Sigmoid colon (tissue), 7 donors: ENCODE data around the gene DSE. TPM values are rescaled to one million over a fixed set of nuclear protein-coding genes. Genes with fewer than 3 reads are reported as not detected.

Experiments
- DNase-seq: peaks from one replicate; pipeline ENCODE4 v3.0.0-alpha.2; 2019
- H3K27ac ChIP-seq, 4 donors: fragments of 200-600 bp; sonication (generic); one replicate each; pipeline ENCODE4 v1.5.1; 2016 to 2019; ENCODE audit warnings: mild to moderate bottlenecking in 1 of 4
- H3K27me3 ChIP-seq, 3 donors: fragments of 200-600 bp; sonication (generic); one replicate each; pipeline ENCODE4 v1.5.1; 2019; ENCODE audit warnings: mild to moderate bottlenecking in 1 of 3
- H3K36me3 ChIP-seq, 4 donors: fragments of 200-600 bp; sonication (generic); one replicate each; pipeline ENCODE4 v1.5.1; 2016 to 2019
- H3K4me1 ChIP-seq, 4 donors: fragments of 200-600 bp; sonication (generic); one replicate each; pipeline ENCODE4 v1.5.1; 2017 to 2019
- H3K4me3 ChIP-seq, 4 donors: fragments of 200-600 bp; sonication (generic); one replicate each; pipeline ENCODE4 v1.5.1; 2017 to 2019; ENCODE audit warnings: mild to moderate bottlenecking in 2 of 4, moderate library complexity in 1 of 4
- H3K9me3 ChIP-seq, 4 donors: fragments of 200-600 bp in 3 of 4; sonication (generic) in 3 of 4; one replicate each; pipeline versions ENCODE4 v1.5.1 to v1.6.1; 2013 to 2019
- EP300 ChIP-seq, 4 donors: sonication (generic); formaldehyde crosslinking; IDR thresholded peaks; one replicate each; pipeline ENCODE4 v1.6.1; 2017; ENCODE audit warnings: antibody characterized with exemption in 4 of 4
- POLR2A ChIP-seq, 2 donors: fragments of 450-650 bp; IDR thresholded peaks; one replicate each; pipeline ENCODE4 v1.6.1; 2016; ENCODE audit warnings: antibody characterized with exemption in 2 of 2, mild to moderate bottlenecking in 2 of 2, moderate library complexity in 2 of 2
- POLR2AphosphoS5 ChIP-seq, 4 donors: sonication (generic); formaldehyde crosslinking; IDR thresholded peaks; one replicate each; pipeline ENCODE4 v1.6.1; 2017; ENCODE audit warnings: antibody characterized with exemption in 4 of 4
- WGBS, 2 donors: extraction: QIAGEN DNeasy Blood & Tissue Kit; methylation state at CpG; one replicate each; pipeline ENCODE4 v1.1.7; 2013; 5-methylcytosine and 5-hydroxymethylcytosine counted together
- intact Hi-C: fragments of 100-400 bp; cut with DNase I; formaldehyde crosslinking; loops from one replicate; pipeline ENCODE4 v1.15.1; 2023
- polyA plus RNA-seq, 3 donors: library from polyadenylated mRNA; stranded (reverse); fragments of 200-250 nt; gene quantifications; one replicate each; pipeline ENCODE4 v1.2.3, GENCODE V29; 2013
- total RNA-seq, 4 donors: library from RNA; depleted of rRNA; stranded (reverse); fragments of >200 nt; gene quantifications; one replicate each; pipeline ENCODE4 v1.1.0, GENCODE V29; 2016
- TF ChIP-seq, protein P1 (sequence below), 4 experiments: fragments of 450-650 bp in 3 of 4; fragments of 200-600 bp in 1 of 4; IDR thresholded peaks; one replicate each; pipeline ENCODE4 v1.5.1; 2016 to 2019; ENCODE audit warnings: antibody characterized with exemption in 4 of 4, mild to moderate bottlenecking in 3 of 4, moderate library complexity in 2 of 4
- donor health status: healthy with polysubstance abuse.
- donor health status: Bipolar disorder and iron deficiency.
- donor health status: healthy.

DSE gene
- total and polyA plus RNA-seq, 7 donors: 2.5 to 29.5 (median 17.9) TPM

DNA sequence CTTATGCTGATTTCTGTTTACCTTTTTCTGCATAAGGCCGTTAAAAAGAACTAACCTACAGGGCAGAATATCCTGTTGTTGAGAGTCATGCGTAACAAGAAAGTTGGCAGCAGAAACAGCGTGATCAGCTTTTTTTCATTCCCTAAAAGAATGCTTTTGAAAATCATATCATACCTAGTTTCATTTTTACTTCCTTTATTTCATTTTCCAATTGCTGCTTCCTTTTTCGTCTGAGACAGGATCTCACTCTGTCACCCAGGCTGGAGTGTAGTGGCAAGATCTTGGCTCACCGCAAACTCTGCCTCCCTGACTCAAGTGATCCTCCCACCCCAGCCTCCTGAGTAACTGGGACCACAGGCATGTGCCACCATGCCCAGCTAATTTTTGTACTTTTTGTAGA, 94.5 kb downstream of the DSE start:
- TF ChIP-seq, protein P1, sequence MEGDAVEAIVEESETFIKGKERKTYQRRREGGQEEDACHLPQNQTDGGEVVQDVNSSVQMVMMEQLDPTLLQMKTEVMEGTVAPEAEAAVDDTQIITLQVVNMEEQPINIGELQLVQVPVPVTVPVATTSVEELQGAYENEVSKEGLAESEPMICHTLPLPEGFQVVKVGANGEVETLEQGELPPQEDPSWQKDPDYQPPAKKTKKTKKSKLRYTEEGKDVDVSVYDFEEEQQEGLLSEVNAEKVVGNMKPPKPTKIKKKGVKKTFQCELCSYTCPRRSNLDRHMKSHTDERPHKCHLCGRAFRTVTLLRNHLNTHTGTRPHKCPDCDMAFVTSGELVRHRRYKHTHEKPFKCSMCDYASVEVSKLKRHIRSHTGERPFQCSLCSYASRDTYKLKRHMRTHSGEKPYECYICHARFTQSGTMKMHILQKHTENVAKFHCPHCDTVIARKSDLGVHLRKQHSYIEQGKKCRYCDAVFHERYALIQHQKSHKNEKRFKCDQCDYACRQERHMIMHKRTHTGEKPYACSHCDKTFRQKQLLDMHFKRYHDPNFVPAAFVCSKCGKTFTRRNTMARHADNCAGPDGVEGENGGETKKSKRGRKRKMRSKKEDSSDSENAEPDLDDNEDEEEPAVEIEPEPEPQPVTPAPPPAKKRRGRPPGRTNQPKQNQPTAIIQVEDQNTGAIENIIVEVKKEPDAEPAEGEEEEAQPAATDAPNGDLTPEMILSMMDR (IDR thresholded peaks at IDR 0.05): no peak
- TF ChIP-seq EP300 (IDR thresholded peaks at IDR 0.05): no peak
- no peak for TF ChIP-seq POLR2AphosphoS5 (IDR thresholded peaks at IDR 0.05)
- TF ChIP-seq POLR2A (IDR thresholded peaks at IDR 0.05): no peak
- 42 to 45% methylated on average over 5 of the region's 5 CpGs for WGBS, 2 donors
- H3K9me3 ChIP-seq: no peaks in the 10 kb centered on the region
- intact Hi-C loops: no loop called here
- H3K27ac ChIP-seq: no peak overlapping the region
- DNase-seq: no peak
- no peaks in the 10 kb centered on the region for H3K36me3 ChIP-seq
- H3K4me1 ChIP-seq: peaks cover 0 to 11% (median 3%) of the 10 kb centered on the region in 4 donors
- H3K27me3 ChIP-seq: peaks cover 0 to 19% (median 0%) of the 10 kb centered on the region in 3 donors
- no peak overlapping the region for H3K4me3 ChIP-seq

DNA sequence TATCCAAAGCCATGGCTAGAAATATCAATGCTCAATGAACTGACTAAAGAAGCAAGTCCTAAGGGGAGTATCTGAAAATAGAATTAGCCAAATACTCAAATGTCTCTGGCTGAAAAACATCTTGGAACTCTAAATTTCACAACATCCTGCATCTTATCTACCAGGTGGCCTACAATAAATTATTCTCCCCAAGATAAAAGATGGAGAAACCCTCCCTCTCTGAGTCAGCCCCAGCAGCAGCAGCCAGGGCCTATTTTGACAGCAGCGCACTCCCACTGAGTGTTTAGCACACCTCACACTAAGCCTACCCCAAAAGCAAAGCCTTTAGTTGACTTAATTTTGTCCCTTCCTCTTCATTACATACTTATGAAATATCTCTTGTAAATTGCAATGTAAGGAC, 96.3 kb downstream of the DSE start:
- WGBS, 2 donors: 94 to 99% methylated on average over 1 of the region's 1 CpG
- H3K9me3 ChIP-seq: no peaks in the 10 kb centered on the region
- peaks cover 0 to 14% (median 0%) of the 10 kb centered on the region in 3 donors for H3K27me3 ChIP-seq
- peaks cover 0 to 5% (median 1%) of the 10 kb centered on the region in 4 donors for H3K4me1 ChIP-seq
- TF ChIP-seq POLR2AphosphoS5 (IDR thresholded peaks at IDR 0.05): no peak
- TF ChIP-seq, protein P1 (IDR thresholded peaks at IDR 0.05): no peak
- no peak for TF ChIP-seq POLR2A (IDR thresholded peaks at IDR 0.05)
- TF ChIP-seq EP300 (IDR thresholded peaks at IDR 0.05): no peak
- intact Hi-C loops: no loop called here
- H3K27ac ChIP-seq: no peak overlapping the region
- no peak for DNase-seq
- no peak overlapping the region for H3K4me3 ChIP-seq
- no peaks in the 10 kb centered on the region for H3K36me3 ChIP-seq

DNA sequence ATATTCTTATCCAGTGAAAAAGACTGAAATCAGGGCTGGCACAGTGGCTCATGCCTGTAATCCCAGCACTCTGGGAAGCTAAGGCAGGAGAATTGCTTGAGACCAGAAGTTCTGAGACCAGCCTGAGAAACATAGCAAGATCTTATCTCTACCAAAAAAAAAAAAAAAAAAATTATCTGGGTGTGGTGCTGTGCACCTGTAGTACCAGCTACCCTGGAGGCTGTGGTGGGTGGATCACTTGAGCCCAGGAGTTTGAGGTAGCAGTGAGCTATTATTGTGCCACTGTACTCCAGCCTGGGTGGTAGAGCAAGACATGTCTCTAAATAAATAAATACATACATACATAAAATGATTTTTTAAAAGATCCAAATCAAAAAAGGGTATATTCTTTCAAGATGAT, 96.8 kb downstream of the DSE start:
- H3K4me3 ChIP-seq: no peak overlapping the region
- intact Hi-C loops: no loop called here
- TF ChIP-seq EP300 (IDR thresholded peaks at IDR 0.05) (no peak), POLR2A (IDR thresholded peaks at IDR 0.05) (no peak), POLR2AphosphoS5 (IDR thresholded peaks at IDR 0.05) (no peak)
- TF ChIP-seq, protein P1 (IDR thresholded peaks at IDR 0.05): no peak

DNA sequence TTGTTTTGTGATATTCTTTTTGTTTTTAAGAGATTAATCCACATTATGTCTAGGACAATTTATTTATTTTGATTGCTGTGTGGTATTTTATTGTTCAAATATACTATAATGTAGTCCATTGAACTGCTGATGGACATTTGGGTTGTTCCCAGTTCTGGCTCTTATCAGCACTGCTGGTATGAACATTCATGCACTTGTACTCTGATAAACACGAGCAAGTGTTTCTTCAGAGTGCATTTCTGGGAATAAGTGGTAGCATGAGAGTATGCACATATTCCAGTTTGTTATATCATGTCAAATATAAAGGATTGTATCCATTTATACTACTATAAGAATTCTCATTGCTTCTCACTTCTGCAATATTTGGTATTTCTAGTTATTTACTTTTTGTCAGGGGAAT, 97.5 kb downstream of the DSE start:
- 79 to 86% methylated on average over 1 of the region's 1 CpG for WGBS, 2 donors

More for the DNA sequence above, 96.8 kb downstream of the DSE start:
- H3K9me3 ChIP-seq: no peaks in the 10 kb centered on the region
- no peak overlapping the region for H3K27ac ChIP-seq
- DNase-seq: no peak
- H3K36me3 ChIP-seq: no peaks in the 10 kb centered on the region
- H3K27me3 ChIP-seq: peaks cover 0 to 10% (median 0%) of the 10 kb centered on the region in 3 donors
- peaks cover 0 to under 1% (median 0%) of the 10 kb centered on the region in 4 donors for H3K4me1 ChIP-seq

More for the DNA sequence above, 97.5 kb downstream of the DSE start:
- Histone ChIP-seq H3K36me3 (no peaks in the 10 kb centered on the region), H3K27ac (no peak overlapping the region), H3K4me3 (no peak overlapping the region), H3K4me1 (no peaks in the 10 kb centered on the region), H3K27me3 (peaks cover 0 to 2% (median 0%) of the 10 kb centered on the region in 3 donors), H3K9me3 (no peaks in the 10 kb centered on the region)
- DNase-seq: no peak
- intact Hi-C loops: no loop called here
- TF ChIP-seq, protein P1 (IDR thresholded peaks at IDR 0.05): no peak
- TF ChIP-seq POLR2A (IDR thresholded peaks at IDR 0.05) (no peak), POLR2AphosphoS5 (IDR thresholded peaks at IDR 0.05) (no peak), EP300 (IDR thresholded peaks at IDR 0.05) (no peak)
